Psoas muscle (tissue), 8 donors: ENCODE results near the gene MPPED2. TPM values are rescaled to one million over a fixed set of nuclear protein-coding genes. Genes with fewer than 3 reads are reported as not detected.

Experiments used
- ATAC-seq, 4 donors: fragments of 200-7000 bp; cut with Tn5 transposase; one replicate each; pipeline ENCODE4 v1.9.1; 2020; ENCODE audit warnings: moderate library complexity in 3 of 4, mild to moderate bottlenecking in 2 of 4
- DNase-seq, 2 donors: peaks; one replicate each; pipeline ENCODE4 v3.0.0-alpha.2; 2020
- H3K27ac ChIP-seq: fragments of 200-600 bp; one replicate; pipeline ENCODE4 v1.8.0; 2022
- H3K27me3 ChIP-seq, 3 donors: fragments of 200-600 bp in 1 of 3; one replicate each; pipeline versions ENCODE4 v1.6.1 to v1.8.0; 2013 to 2022; ENCODE audit warnings: low read length in 2 of 3, mild to moderate bottlenecking in 2 of 3, moderate library complexity in 1 of 3; ENCODE audit not compliant: insufficient read depth in 3 of 3
- H3K36me3 ChIP-seq, 2 donors: fragments of 200-600 bp in 1 of 2; one replicate each; pipeline versions ENCODE4 v1.6.1 to v1.8.0; 2013 to 2022; ENCODE audit warnings: low read depth in 1 of 2, mild to moderate bottlenecking in 1 of 2, moderate library complexity in 1 of 2; ENCODE audit not compliant: insufficient read depth in 1 of 2
- H3K4me1 ChIP-seq: fragments of 200-600 bp; one replicate; pipeline ENCODE4 v1.8.0; 2022
- H3K4me3 ChIP-seq: fragments of 200-600 bp; one replicate; pipeline ENCODE4 v1.8.0; 2022; ENCODE audit warnings: mild to moderate bottlenecking
- H3K9me3 ChIP-seq: fragments of 200-600 bp; one replicate; pipeline ENCODE4 v1.8.0; 2022
- WGBS, 3 donors: extraction: QIAGEN DNeasy Blood & Tissue Kit; methylation state at CpG; one replicate each; pipeline versions ENCODE4 v1.1.6 to v1.1.7; 2013; 5-methylcytosine and 5-hydroxymethylcytosine counted together
- intact Hi-C, 2 donors: fragments of 100-400 bp; cut with DNase I; formaldehyde crosslinking; loops; one replicate each; pipeline versions ENCODE4 v1.11.0 to v1.14.2; 2022
- polyA plus RNA-seq, 3 donors: library from polyadenylated mRNA; stranded (reverse); fragments of 200-250 nt; gene quantifications; one replicate each; pipeline ENCODE4 v1.2.3, GENCODE V29; 2013
- total RNA-seq, 4 donors: library from RNA; stranded (reverse); fragmentation: NEBNext Ultra II Directional in 2 of 4; extraction: Animal tissue kit (Norgen Biotek cat#: 25700) in 2 of 4; gene quantifications; one replicate each; pipeline versions ENCODE4 v1.2.1 to v1.2.4, GENCODE V29; 2021 to 2023
- TF ChIP-seq, protein P1 (sequence below): fragments of 200-600 bp; IDR thresholded peaks from one replicate; pipeline ENCODE4 v1.8.0; 2022; ENCODE audit warnings: antibody characterized with exemption
- donor health status: healthy with polysubstance abuse.
- donor health status: DM: no; HTN: no; CAD: no; lungs with moderate emphysema.
- donor health status: Bipolar disorder and iron deficiency.
- donor health status: healthy.
- donor health status: DM: yes; HTN: yes; CAD: no.
- donor health status: DM: no; HTN: no; CAD: no.
- donor health status: DM: no; HTN: no; CAD: no.
- donor health status: DM: yes; HTN: yes; CAD: no.

The MPPED2 gene
- total and polyA plus RNA-seq, 7 donors = 0.44 to 7.9 (median 3.4) TPM

DNA sequence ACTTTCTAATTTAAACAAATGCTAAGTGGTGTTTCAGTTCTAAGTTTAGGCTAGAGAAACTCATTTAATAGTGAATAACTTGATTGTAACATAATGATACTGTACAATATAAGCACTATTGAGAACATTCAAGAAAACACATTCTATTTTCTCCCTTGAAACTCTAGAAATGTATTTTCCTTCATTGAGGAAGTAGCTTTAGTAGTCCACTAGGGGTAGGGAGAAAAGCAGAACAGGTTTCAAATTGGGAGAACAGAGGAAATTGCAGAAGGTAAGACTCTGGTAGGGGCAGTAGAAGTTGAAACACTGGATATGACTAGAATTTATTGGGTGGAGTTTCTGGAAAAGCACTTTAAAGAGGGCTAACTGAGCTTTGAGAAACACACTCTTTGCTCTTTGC lies 31.6 kb upstream of the MPPED2 start:
- DNase-seq (no peak), ATAC-seq (no peak)
- Histone ChIP-seq H3K4me3 (no peak overlapping the region), H3K27me3 (no peaks in the 10 kb centered on the region), H3K36me3 (no peaks in the 10 kb centered on the region), H3K27ac (no peak overlapping the region), H3K4me1 (no peaks in the 10 kb centered on the region), H3K9me3 (no peaks in the 10 kb centered on the region)
- TF ChIP-seq, protein P1, sequence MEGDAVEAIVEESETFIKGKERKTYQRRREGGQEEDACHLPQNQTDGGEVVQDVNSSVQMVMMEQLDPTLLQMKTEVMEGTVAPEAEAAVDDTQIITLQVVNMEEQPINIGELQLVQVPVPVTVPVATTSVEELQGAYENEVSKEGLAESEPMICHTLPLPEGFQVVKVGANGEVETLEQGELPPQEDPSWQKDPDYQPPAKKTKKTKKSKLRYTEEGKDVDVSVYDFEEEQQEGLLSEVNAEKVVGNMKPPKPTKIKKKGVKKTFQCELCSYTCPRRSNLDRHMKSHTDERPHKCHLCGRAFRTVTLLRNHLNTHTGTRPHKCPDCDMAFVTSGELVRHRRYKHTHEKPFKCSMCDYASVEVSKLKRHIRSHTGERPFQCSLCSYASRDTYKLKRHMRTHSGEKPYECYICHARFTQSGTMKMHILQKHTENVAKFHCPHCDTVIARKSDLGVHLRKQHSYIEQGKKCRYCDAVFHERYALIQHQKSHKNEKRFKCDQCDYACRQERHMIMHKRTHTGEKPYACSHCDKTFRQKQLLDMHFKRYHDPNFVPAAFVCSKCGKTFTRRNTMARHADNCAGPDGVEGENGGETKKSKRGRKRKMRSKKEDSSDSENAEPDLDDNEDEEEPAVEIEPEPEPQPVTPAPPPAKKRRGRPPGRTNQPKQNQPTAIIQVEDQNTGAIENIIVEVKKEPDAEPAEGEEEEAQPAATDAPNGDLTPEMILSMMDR = no peak
- intact Hi-C loops = no loop called here

DNA sequence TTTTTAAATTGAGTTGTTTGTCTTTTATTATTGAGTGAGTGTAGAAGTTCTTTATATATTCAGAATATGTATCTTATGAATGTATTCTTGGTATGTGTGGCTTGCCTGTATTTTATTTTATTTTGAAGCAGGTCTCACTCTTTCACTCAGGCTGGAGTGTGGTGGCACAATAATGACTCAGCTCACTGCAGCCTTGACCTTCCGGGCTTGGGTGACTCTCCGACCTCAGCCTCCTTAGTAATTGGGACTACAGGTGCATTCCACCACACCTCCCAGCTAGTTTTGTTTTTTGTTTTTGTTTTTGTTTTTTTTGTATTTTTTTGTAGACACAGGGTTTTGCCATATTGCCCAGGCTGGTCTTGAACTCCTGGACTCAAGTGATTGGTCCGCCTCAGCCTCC lies 24.5 kb upstream of the MPPED2 start:
- Histone ChIP-seq H3K9me3 (no peaks in the 10 kb centered on the region), H3K27ac (no peak overlapping the region), H3K36me3 (no peaks in the 10 kb centered on the region), H3K4me1 (no peaks in the 10 kb centered on the region), H3K4me3 (no peak overlapping the region), H3K27me3 (no peaks in the 10 kb centered on the region)
- no peak for DNase-seq
- no peak for ATAC-seq
- TF ChIP-seq, protein P1 = no peak
- intact Hi-C loops = no loop called here
- WGBS, 3 donors = 89 to 93% (median 92%) methylated on average over 3 of the region's 3 CpGs

DNA sequence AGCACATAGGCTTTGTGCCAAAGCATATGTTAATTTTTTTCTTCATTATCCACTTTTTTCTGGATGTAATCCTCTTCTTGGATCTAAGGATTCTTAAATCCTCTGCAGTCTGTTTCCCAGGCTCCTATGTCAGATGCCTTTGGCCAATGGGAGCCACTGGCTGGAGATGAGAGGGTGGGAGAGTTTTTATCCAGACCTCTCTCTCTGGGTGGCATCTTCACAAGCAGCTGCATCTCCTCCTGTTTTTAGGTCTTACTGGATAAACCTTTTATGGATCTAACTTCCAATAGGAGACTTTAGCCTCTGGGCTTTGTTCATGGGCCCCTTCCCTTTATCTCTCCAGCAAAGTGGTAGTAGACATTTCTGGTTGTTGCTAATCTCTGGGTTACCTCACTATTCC lies 22.4 kb upstream of the MPPED2 start:
- intact Hi-C loops = no loop called here

DNA sequence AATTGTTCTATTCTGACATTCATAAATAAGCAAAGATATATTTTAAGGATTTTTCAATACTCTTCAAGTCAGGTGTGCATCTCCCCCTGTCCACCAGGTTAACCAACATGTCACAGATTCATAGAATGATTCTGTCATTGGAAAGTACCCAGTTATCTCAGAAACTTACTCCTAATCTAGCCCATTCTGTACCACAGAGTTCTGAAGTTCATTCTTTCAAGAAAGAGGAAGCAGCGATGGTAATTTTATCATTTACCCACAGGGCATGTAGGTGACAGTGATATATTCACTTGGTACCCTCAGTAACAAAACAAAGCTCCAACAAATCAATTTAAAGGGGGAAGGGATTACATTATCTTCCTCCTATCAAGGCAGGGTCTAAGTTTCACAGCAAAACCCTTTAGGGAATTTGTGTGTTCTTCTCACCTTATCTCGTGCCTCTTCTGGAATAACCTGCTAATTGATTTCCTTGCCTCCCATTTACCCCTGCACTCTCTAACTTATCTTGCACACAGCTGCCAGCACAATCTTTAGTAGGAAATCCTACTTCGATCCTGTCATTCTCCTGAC lies 19.0 kb upstream of the MPPED2 start:
- Histone ChIP-seq H3K4me1 (no peaks in the 10 kb centered on the region), H3K4me3 (no peak overlapping the region), H3K27ac (no peak overlapping the region), H3K27me3 (no peaks in the 10 kb centered on the region), H3K36me3 (no peaks in the 10 kb centered on the region), H3K9me3 (no peaks in the 10 kb centered on the region)
- intact Hi-C loops = no loop called here
- TF ChIP-seq, protein P1 = no peak
- 63 to 68% (median 64%) methylated on average over 3 of the region's 3 CpGs for WGBS, 3 donors
- ATAC-seq (no peak), DNase-seq (no peak)

More for the DNA sequence above, 22.4 kb upstream of the MPPED2 start:
- no peaks in the 10 kb centered on the region for H3K4me1 ChIP-seq
- H3K27me3 ChIP-seq = no peaks in the 10 kb centered on the region
- H3K4me3 ChIP-seq = no peak overlapping the region
- H3K9me3 ChIP-seq = no peaks in the 10 kb centered on the region
- no peak overlapping the region for H3K27ac ChIP-seq
- TF ChIP-seq, protein P1 = no peak
- DNase-seq = no peak
- no peak for ATAC-seq
- no peaks in the 10 kb centered on the region for H3K36me3 ChIP-seq

DNA sequence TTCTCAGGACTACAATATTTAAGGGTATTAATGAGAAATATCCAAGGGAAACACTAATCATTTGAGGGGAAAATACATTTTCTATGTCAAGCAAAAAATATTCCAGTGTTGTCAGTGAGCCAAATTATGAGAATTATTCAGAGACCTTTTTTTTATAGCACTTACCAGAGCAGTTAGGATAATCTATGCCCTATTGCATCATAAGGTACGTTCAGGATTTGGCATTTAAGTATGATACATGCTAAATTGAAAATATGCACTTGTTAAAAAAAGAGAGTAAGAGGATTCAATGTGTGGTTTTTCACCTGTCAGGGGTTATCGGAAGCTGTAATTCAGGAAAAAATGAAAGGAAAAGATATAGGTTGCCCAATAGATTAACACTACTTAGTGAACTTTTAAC lies 17.2 kb upstream of the MPPED2 start:
- TF ChIP-seq, protein P1 = no peak
- Histone ChIP-seq H3K27ac (no peak overlapping the region), H3K27me3 (no peaks in the 10 kb centered on the region), H3K9me3 (no peaks in the 10 kb centered on the region), H3K4me3 (no peak overlapping the region), H3K4me1 (no peaks in the 10 kb centered on the region), H3K36me3 (no peaks in the 10 kb centered on the region)
- no peak for ATAC-seq
- 59 to 70% (median 61%) methylated on average over 2 of the region's 2 CpGs for WGBS, 3 donors
- intact Hi-C loops = no loop called here
- DNase-seq = no peak
